ENCODE results near the gene AACS.

The AACS gene

DNA sequence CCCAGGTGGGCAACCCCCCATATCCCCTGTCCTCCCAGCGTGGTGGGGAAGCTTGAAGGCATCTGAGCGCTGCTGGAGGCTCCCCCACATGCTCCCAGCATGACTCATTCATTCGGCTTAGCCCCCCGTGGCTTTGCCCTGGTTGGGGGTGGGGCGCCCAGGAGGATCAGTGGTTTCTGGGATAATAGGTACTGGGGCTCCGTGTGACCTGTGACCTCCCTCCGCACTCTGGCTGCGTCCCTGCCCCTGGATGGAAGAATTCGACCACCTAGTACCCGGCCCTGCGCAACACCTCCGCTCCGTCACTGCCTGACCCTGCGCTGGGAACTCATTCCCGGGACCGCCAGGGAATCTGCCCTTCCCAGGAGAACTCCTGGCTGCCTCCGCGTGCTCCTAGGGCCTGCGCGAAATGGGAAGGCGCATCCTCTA, 120.1 kb downstream of the AACS start (continued):
- TF ChIP-seq ZNF391 (tag by site-specific recombination; IDR thresholded peaks at IDR 0.05; ENCODE audit: borderline replicate concordance, low read depth) (no peak), OSR2 (tag by site-specific recombination; IDR thresholded peaks at IDR 0.05) (peak; percentile 43; the same call in 1 of the 2 replicates), REPIN1 (tag by site-specific recombination; IDR thresholded peaks at IDR 0.05; ENCODE audit: low read depth) (no peak)
- TF ChIP-seq, protein P1, sequence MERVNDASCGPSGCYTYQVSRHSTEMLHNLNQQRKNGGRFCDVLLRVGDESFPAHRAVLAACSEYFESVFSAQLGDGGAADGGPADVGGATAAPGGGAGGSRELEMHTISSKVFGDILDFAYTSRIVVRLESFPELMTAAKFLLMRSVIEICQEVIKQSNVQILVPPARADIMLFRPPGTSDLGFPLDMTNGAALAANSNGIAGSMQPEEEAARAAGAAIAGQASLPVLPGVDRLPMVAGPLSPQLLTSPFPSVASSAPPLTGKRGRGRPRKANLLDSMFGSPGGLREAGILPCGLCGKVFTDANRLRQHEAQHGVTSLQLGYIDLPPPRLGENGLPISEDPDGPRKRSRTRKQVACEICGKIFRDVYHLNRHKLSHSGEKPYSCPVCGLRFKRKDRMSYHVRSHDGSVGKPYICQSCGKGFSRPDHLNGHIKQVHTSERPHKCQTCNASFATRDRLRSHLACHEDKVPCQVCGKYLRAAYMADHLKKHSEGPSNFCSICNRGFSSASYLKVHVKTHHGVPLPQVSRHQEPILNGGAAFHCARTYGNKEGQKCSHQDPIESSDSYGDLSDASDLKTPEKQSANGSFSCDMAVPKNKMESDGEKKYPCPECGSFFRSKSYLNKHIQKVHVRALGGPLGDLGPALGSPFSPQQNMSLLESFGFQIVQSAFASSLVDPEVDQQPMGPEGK (tag by site-specific recombination; IDR thresholded peaks at IDR 0.05), result peak; percentile 71
- TF ChIP-seq, protein P2, sequence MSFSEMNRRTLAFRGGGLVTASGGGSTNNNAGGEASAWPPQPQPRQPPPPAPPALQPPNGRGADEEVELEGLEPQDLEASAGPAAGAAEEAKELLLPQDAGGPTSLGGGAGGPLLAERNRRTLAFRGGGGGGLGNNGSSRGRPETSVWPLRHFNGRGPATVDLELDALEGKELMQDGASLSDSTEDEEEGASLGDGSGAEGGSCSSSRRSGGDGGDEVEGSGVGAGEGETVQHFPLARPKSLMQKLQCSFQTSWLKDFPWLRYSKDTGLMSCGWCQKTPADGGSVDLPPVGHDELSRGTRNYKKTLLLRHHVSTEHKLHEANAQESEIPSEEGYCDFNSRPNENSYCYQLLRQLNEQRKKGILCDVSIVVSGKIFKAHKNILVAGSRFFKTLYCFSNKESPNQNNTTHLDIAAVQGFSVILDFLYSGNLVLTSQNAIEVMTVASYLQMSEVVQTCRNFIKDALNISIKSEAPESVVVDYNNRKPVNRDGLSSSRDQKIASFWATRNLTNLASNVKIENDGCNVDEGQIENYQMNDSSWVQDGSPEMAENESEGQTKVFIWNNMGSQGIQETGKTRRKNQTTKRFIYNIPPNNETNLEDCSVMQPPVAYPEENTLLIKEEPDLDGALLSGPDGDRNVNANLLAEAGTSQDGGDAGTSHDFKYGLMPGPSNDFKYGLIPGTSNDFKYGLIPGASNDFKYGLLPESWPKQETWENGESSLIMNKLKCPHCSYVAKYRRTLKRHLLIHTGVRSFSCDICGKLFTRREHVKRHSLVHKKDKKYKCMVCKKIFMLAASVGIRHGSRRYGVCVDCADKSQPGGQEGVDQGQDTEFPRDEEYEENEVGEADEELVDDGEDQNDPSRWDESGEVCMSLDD (tag by site-specific recombination; IDR thresholded peaks at IDR 0.05), result peak; percentile 68; the same call in 1 of the 2 replicates

DNA sequence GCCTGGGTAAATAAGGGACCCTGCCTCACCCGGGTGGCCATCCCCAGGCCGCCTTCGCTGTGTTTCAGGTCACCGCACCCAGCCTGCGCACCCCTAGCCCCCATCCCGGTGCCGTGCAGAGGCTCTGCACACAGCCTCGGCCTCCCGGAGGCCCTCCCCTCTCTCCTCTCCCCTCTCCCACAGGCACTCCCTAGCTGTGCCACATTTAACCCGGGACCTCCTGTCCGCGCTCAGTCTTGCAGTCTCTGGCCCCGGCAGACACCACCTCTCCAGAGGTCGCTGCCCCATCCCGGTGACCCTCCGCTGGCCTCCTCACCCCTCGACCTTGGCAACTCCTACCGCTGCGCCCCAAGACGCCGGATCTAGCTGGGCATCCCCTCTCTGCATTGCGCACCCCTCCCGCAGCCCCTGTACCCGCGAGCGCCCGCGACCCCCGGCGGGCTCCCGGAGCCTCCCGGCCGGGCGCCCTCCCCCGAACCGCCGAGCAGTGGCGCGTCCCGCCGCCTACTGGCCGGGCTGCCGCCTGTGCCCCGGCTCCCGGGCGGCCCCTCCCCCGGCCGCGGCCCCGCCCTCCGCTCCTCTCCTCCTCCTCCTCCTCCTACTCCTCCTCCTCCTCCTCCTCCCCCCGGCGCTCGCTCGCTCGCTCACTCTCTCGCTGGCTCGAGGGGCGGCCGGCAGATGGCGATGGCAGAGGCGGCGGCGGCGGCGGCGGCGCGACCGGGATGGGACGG, 120.7 kb downstream of the AACS start, which contains the start of gene TMEM132B:
TMEM132B (plus strand) TSS at position 647 of the 731 bp plus-strand sequence.
- no peak within 1 kb of the TSS for H3K27ac ChIP-seq (ENCODE audit: extremely low read depth, low read depth, low read length)
- H3K36me3 ChIP-seq (ENCODE audit: control insufficient read depth in 2 of 2, insufficient read depth in 1 of 2, low read length in 2 of 2), result no peaks in the 10 kb centered on the region
- ChIA-PET POLR2A (interaction anchor here (1.4 kb wide), 1 partner anchor 16 kb away, joined by 3 read pairs; no protein-coding TSS in a partner anchor), CTCF (interaction anchor here (0.6 to 1.3 kb wide), 3 partner anchors 28 to 85 kb away, joined by 3 to 6 read pairs (median 5); no protein-coding TSS in a partner anchor)
- H3K4me3 ChIP-seq (ENCODE audit: low read depth, low read length), result peak within 1 kb of the TSS; percentile 30
- H3K4me1 ChIP-seq (ENCODE audit: control insufficient read depth, insufficient read depth, low read length), result peaks cover 12% of the 10 kb centered on the region
- H3K9me3 ChIP-seq (ENCODE audit: control insufficient read depth, insufficient read depth, low read depth, low read length), result no peaks in the 10 kb centered on the region
- TF ChIP-seq ZNF133 (tag by site-specific recombination; IDR thresholded peaks at IDR 0.05), result no peak
- TF ChIP-seq ZNF274 (IDR thresholded peaks at IDR 0.05; ENCODE audit: low read length), result no peak
- TF ChIP-seq ZNF274 (tag by site-specific recombination; IDR thresholded peaks at IDR 0.05; ENCODE audit: borderline replicate concordance), result no peak
- TF ChIP-seq SP2 (tag by site-specific recombination; IDR thresholded peaks at IDR 0.05), result no peak
- TF ChIP-seq, protein P3, sequence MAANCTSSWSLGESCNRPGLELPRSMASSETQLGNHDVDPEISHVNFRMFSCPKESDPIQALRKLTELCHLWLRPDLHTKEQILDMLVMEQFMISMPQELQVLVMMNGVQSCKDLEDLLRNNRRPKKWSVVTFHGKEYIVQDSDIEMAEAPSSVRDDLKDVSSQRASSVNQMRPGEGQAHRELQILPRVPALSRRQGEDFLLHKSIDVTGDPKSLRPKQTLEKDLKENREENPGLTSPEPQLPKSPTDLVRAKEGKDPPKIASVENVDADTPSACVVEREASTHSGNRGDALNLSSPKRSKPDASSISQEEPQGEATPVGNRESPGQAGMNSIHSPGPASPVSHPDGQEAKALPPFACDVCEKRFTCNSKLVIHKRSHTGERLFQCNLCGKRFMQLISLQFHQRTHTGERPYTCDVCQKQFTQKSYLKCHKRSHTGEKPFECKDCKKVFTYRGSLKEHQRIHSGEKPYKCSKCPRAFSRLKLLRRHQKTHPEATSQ (tag by site-specific recombination; IDR thresholded peaks at IDR 0.05), result 0 out of 2 replicates have a peak, but pooled peaks have one; percentile 11
- TF ChIP-seq, protein P4, sequence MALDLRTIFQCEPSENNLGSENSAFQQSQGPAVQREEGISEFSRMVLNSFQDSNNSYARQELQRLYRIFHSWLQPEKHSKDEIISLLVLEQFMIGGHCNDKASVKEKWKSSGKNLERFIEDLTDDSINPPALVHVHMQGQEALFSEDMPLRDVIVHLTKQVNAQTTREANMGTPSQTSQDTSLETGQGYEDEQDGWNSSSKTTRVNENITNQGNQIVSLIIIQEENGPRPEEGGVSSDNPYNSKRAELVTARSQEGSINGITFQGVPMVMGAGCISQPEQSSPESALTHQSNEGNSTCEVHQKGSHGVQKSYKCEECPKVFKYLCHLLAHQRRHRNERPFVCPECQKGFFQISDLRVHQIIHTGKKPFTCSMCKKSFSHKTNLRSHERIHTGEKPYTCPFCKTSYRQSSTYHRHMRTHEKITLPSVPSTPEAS (tag by site-specific recombination; IDR thresholded peaks at IDR 0.05), result 0 out of 2 replicates have a peak, but pooled peaks have one; percentile 5
- TF ChIP-seq SP3 (tag by site-specific recombination; IDR thresholded peaks at IDR 0.05), result peak; percentile 38; the same call in 1 of the 2 replicates
- no peak for TF ChIP-seq HOXD13 (CRISPR knock-in tag; IDR thresholded peaks at IDR 0.05; ENCODE audit: borderline replicate concordance)
- no peak for TF ChIP-seq FEZF1 (tag by site-specific recombination; IDR thresholded peaks at IDR 0.05)
- TF ChIP-seq, protein P5, sequence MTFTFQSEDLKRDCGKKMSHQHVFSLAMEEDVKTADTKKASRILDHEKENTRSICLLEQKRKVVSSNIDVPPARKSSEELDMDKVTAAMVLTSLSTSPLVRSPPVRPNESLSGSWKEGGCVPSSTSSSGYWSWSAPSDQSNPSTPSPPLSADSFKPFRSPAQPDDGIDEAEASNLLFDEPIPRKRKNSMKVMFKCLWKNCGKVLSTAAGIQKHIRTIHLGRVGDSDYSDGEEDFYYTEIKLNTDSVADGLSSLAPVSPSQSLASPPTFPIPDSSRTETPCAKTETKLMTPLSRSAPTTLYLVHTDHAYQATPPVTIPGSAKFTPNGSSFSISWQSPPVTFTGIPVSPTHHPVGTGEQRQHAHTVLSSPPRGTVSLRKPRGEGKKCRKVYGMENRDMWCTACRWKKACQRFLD (tag by site-specific recombination; IDR thresholded peaks at IDR 0.05), result no peak
- peak; percentile 20; the same call in 1 of the 2 replicates for TF ChIP-seq SP7 (tag by site-specific recombination; IDR thresholded peaks at IDR 0.05)
- TF ChIP-seq, protein P6, sequence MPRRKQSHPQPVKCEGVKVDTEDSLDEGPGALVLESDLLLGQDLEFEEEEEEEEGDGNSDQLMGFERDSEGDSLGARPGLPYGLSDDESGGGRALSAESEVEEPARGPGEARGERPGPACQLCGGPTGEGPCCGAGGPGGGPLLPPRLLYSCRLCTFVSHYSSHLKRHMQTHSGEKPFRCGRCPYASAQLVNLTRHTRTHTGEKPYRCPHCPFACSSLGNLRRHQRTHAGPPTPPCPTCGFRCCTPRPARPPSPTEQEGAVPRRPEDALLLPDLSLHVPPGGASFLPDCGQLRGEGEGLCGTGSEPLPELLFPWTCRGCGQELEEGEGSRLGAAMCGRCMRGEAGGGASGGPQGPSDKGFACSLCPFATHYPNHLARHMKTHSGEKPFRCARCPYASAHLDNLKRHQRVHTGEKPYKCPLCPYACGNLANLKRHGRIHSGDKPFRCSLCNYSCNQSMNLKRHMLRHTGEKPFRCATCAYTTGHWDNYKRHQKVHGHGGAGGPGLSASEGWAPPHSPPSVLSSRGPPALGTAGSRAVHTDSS (tag by site-specific recombination; IDR thresholded peaks at IDR 0.05), result peak; percentile 95
- peak; percentile 56 for TF ChIP-seq ZBTB8A (tag by site-specific recombination; IDR thresholded peaks at IDR 0.05)
- peak; percentile 61; the same call in 1 of the 2 replicates for TF ChIP-seq ZNF2 (tag by site-specific recombination; IDR thresholded peaks at IDR 0.05)
- TF ChIP-seq ZFP41 (tag by site-specific recombination; IDR thresholded peaks at IDR 0.05; ENCODE audit: borderline replicate concordance), result no peak
- TF ChIP-seq, protein P7, sequence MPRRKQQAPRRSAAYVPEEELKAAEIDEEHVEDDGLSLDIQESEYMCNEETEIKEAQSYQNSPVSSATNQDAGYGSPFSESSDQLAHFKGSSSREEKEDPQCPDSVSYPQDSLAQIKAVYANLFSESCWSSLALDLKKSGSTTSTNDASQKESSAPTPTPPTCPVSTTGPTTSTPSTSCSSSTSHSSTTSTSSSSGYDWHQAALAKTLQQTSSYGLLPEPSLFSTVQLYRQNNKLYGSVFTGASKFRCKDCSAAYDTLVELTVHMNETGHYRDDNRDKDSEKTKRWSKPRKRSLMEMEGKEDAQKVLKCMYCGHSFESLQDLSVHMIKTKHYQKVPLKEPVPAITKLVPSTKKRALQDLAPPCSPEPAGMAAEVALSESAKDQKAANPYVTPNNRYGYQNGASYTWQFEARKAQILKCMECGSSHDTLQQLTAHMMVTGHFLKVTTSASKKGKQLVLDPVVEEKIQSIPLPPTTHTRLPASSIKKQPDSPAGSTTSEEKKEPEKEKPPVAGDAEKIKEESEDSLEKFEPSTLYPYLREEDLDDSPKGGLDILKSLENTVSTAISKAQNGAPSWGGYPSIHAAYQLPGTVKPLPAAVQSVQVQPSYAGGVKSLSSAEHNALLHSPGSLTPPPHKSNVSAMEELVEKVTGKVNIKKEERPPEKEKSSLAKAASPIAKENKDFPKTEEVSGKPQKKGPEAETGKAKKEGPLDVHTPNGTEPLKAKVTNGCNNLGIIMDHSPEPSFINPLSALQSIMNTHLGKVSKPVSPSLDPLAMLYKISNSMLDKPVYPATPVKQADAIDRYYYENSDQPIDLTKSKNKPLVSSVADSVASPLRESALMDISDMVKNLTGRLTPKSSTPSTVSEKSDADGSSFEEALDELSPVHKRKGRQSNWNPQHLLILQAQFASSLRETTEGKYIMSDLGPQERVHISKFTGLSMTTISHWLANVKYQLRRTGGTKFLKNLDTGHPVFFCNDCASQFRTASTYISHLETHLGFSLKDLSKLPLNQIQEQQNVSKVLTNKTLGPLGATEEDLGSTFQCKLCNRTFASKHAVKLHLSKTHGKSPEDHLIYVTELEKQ (tag by site-specific recombination; IDR thresholded peaks at IDR 0.05; ENCODE audit: borderline replicate concordance), result no peak
